Hematopoietic multipotent progenitor cell treated with erythropoietin and hydrocortisone succinate and interleukin-3 and kit ligand, for 15 days (in vitro differentiated cells): ENCODE results near the gene HIP1R.

Experiments used
- DNase-seq: peaks from one replicate; pipeline ENCODE4 v3.0.0-alpha.2; 2015; ENCODE audit warnings: low spot score

HIP1R gene

DNA sequence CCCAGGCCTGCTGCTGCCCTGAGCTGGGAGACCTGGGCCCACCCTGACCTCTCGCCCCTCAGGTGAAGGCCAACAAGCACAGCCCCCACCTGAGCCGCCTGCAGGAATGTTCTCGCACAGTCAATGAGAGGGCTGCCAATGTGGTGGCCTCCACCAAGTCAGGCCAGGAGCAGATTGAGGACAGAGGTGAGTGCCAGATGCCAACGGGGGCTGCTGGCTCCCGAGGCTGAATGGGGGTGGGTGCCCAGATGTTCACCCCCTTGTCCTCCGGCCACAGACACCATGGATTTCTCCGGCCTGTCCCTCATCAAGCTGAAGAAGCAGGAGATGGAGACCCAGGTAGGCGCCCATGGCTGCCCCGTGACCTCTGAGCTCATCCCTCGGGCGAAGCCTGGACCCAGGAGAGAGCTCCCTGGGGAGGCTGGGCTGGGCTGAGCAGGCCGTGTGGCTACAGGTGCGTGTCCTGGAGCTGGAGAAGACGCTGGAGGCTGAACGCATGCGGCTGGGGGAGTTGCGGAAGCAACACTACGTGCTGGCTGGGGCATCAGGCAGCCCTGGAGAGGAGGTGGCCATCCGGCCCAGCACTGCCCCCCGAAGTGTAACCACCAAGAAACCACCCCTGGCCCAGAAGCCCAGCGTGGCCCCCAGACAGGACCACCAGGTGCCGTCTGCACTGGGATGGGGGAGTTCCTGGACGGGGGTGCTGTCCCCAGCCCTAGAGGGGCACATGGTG is 25.8 kb downstream of the HIP1R start:
- no peak for DNase-seq

DNA sequence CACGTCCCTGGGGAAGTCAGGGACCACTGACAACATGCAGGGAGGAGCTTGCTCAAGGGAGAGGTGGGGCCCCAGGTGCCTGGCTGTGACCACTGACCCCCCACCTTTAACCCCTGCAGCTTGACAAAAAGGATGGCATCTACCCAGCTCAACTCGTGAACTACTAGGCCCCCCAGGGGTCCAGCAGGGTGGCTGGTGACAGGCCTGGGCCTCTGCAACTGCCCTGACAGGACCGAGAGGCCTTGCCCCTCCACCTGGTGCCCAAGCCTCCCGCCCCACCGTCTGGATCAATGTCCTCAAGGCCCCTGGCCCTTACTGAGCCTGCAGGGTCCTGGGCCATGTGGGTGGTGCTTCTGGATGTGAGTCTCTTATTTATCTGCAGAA is 26.3 kb downstream of the HIP1R start:
- no peak for DNase-seq

DNA sequence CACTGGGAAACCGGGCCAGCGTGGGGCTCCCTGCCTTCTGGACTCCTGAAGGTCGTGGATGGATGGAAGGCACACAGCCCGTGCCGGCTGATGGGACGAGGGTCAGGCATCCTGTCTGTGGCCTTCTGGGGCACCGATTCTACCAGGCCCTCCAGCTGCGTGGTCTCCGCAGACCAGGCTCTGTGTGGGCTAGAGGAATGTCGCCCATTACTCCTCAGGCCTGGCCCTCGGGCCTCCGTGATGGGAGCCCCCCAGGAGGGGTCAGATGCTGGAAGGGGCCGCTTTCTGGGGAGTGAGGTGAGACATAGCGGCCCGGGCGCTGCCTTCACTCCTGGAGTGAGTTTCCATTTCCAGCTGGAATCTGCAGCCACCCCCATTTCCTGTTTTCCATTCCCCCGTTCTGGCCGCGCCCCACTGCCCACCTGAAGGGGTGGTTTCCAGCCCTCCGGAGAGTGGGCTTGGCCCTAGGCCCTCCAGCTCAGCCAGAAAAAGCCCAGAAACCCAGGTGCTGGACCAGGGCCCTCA is 26.9 kb downstream of the HIP1R start:
- DNase-seq, result no peak

DNA sequence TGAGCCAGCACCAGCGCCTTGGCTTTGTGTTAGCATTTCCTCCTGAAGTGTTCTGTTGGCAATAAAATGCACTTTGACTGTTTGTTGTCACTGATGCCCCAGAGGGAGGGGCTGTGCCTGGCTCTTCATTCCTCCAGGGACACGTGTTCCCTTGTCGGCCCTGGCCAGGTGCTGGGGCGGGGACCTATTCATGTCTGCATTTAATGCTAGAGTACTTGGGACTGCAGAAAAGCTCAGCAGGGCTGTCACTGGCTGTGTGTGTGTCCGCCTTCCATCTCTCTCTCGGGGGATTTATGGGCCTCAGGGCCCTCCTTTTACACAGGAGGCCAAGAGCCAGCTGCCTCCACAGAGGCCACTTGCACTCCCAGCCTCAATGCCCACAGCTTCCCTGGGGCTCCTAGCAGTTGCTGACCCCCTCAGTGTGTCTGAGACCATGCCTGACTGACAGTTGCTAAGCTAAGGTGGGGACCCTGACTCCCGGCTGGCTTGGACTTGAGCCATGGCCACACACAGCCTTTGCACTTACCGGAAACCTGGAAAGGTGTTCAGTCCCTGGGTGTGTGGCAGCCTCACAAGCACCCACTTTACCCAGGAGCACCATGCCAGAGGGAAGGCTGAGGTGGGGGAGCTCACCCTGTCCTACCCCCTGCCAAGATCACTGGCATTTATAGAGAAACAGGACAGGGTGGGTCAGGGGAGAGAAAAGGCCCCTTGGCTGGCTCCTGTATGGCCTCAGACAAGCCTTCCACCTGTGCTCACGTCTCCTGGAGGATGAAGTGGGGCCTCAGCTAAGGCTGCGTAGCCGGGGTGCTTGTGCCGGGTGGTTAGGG is 27.8 kb downstream of the HIP1R start:
- DNase-seq, result no peak

DNA sequence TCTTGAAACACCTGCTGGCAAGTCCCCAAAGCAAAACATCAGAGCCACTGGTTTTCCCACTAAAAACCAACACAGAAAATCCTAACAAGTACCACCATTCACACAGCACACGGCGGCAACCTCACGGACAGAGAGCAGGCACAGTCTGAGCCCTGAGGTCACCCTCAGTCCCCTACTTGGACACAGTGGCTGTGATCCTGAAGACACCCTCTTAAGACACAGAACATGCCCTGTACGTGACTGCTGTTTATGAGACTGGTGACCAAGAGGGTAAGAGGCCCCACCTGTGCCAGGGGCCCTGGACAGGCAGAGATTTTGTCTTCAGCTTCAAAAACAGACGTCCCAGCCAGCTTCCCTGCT is 29.6 kb downstream of the HIP1R start:
- DNase-seq, result no peak

DNA sequence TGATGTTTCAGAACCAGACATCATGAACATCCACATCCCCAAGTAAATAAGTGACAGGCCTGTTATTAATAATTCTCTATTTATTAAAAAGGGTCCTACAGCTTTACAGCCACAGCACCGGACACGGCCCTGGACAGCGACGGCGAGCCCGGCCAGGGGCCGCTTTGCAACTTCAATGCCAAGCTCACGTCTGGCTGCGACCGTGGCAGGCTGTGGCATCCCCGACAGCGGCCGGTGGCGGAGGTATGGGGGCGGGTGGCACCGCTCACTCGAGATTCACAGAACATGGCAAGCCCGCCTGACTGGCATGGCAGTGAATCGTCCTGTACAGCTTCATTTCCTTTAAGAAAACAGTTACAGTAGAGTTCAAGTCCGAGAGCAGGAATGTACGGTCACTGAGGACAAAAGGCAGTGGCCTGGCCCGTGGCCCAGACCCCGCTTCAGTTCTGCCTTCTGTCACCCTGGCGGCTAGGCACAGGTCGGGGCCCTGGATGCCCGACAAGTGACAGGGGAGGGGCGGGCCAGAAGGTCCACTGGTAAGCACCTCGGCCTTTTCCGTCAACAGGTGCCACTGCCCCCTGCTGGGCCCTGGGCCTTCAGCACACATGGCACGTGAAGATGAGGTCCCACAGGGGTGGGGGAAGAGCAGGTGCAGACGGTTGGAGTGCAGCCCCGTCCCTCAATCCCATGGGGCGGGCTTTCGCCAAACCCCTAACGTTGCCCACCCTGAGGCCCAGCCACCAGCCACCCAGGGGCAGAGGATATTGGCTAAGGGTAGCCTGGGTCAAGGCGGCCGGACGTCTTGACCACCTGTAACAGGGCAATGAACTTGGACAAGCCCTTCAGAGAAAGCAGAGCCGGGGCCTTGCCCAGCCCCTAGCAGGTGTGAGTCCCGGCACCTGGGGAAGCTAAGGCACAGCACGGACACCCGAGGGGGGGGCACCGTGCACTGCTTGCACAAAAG is 30.3 kb downstream of the HIP1R start:
- DNase-seq, result no peak

DNA sequence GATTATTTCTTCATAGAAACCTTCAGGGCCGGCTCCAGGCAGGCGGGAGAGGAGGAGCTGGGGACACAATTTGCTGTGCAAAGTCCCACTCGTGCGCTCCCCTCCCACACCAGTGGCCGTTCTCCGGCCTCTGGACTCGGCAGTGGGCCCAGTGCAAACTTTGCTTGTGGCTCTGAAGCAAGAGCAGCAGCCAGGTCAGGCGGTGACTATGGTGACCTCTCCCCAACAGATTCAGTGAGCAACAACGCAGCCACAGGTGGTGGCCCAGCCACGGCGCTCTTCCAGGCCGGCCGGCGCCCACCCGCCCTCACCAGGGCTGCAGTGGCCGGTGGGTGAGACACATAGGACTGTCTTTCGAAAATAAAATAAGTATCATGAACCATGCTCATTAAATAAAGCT is 31.1 kb downstream of the HIP1R start:
- no peak for DNase-seq

DNA sequence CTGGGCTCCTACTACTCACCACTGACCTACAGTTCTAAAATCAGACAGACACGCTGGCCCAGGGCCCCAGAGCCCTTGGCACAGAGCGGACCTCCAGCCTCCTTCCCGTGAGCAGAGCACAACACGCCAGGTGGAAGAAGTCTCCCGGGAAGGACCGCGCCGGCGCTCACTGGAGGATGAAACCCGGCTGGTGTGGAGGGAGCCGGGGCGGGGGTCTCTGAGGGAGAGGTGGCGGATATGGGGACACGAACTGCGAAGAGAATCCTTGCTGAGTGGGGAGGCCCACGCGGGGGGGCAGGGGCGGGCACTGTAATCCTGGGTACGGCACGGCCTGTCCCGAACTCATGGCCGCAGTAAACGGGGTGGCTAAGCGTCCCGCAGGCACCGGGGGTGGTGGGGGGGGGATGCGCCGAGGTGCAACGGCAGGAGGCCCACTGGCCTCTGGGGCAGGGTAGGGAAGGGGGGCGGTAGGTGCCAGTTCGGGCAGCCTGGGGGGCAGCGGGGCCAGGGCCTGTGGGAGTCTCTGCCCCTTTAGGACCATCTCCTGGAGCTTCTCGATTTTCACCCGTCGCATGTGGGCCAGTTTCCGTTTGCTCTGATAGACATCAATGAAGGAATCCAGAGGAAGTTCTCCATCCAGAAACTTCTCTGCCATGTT is 31.8 kb downstream of the HIP1R start:
- no peak for DNase-seq

DNA sequence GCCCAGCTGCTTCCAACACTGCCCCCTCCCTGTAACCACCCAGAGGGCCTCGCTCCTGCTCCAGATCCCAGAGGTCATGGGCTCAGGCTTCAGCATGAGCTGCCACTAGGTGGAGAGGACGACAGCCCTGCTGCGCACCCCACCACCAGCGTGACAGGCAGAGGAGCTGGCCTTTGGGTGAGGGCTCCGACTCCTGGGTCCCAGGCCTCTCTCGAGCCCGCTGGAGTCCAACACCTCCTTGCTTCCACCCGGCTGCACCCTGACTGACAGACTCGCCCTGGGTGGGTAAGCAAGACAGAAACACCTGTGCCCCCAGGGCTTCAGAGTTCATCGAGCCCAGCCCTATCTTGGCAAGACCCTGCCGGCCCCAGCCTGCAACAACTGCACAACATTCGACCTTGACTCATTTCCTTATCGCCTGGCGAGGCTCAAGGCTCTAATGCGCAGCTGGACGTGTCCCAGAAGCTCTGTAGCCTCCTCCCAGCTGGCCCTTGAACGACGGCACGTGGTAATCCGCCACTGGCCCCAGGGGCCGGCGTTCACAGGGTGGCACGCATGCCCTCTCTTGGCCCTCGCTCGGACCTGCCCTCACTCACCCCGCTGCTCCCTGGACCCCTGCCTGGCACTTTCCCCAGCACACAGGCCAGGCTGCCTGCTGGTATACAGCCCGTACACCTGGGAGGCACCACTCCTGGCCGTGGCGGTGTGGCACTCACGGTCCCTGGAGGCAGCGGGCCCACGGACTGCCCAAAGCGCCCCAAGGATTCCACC is 32.6 kb downstream of the HIP1R start:
- no peak for DNase-seq

DNA sequence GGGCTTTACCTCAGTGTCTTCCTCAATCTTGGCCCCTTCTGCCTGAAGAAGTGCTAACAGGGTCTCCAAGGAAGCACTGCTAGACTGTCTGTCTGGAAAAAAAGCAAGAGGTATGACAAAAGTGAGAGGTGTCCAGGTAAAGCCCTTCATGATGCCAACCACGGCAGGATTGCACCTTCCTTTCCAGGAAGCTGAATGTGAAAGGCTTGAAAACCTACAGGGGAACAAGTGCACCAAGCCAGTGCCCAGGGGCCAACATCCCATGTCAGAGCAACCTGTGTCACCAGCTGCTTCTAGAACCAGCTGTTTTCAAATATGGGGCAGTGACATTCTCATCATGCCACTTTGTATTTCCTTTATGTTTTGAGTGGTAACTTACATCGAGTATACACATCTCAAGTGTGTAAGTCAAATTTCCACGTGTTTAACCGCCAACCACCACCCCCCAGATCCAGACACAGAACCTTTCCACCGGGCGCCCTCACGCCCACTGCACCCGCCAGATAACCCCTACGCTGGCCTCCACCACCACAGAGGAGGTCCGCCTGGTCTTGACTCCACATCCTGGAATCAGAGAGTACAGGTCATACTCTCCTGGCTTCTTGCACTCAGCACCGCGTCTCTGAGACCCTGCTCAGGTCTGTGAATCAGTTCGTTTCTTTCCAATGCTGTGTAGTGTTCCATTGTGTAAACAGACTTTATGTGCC is 33.4 kb downstream of the HIP1R start:
- no peak for DNase-seq

DNA sequence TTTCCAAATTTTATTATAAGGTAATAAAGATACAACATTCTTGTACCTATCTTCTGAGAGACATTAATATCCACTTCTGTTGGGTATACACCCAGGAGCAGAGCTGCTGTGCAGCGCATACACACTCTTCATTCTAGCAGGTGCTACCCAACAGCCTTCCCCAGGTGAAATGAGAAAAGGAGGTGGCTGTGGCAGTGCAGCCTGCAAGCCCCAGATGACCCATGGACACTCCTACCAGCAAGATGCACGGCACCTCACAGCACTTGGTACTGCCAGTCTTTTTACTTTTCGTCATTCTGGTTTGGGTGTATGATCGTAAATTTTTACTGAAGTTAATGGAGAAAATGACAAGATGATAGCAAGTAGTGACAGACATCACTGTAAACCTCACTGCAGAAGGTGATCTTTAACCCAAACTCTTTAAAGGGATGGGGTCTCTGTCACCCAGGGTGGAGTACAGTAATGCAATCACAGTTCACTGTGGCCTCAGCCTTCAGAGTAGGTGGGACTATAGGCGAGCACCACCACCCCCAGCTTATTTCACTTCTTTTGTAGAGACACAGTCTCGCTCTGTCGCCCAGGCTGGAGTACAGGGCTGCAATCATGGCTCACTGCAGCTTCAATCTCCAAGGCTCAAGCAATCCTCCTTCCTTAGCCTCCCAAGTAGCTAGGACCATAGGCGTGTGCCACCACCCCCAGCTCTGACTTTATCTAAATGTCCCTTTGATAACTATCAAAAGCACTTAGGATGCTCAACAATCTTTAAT is 34.1 kb downstream of the HIP1R start:
- DNase-seq, result no peak

DNA sequence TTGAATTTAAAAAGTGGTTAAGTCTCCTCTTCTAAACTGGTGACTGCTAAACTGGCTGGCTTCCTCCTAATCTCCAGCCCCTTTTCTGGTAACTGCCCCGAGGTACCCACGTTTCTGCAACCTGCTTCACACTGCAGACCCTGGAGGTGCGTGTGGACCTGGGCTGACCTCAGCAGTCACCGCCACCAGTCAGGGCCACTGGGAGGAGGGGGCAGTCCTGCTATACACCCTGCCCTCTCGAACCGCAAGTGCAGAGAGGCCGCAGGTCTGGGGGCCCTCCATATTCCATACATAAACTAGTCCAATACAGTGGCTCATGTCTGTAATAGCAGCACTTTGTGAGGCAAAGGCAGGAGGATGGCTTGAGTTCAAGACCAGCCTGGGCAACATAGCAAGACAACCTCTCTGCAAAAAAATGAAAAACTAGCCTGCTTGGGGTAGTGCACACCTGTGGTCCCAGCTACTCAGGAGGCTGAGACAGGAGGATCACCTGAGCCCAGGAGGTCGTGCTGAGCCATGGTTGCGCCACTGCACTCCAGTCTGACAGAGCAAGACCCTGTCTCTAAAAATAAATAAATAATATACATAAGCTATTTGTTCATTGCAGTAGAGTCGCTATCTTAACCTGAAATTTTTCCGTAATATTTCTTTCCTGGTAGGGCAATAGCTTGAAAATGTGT is 35.0 kb downstream of the HIP1R start:
- no peak for DNase-seq

DNA sequence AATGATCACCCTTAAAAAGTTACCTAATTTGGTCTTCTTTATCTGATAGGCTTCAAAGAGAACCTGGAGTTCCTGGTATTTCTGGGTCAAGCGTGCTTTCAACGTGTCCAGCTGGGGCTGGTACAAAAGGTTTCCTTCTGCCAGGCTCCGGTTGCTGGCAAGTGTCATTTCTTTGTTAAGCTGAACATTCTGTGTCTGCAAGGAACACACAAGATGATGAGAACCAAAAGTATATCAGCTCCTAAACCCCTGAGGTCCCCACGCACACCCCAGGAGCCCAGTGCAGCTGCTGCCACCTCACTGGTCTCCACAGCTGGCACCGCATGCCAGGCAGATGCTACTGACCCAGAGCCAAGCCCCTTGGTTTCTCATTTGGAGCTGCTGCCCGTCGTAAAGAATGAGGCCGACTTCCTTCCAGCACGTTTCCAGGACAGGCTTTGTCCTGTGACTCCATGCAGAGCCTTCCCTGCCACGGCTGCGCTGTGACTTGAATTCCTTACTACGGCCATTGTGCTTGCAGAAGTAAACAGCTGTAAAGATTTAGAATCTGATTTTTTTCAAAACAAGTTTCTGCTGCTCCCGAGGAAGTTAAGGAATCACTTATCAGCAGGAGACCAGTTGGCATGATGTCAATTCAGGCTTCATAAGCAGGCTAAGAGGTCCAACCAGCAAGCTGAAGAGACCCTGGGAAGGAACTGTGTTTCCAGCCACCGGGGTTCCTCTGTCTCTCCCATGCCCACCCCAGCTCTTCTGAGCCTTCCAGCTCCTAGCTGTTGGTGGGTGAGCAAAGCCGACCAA is 35.8 kb downstream of the HIP1R start:
- no peak for DNase-seq

DNA sequence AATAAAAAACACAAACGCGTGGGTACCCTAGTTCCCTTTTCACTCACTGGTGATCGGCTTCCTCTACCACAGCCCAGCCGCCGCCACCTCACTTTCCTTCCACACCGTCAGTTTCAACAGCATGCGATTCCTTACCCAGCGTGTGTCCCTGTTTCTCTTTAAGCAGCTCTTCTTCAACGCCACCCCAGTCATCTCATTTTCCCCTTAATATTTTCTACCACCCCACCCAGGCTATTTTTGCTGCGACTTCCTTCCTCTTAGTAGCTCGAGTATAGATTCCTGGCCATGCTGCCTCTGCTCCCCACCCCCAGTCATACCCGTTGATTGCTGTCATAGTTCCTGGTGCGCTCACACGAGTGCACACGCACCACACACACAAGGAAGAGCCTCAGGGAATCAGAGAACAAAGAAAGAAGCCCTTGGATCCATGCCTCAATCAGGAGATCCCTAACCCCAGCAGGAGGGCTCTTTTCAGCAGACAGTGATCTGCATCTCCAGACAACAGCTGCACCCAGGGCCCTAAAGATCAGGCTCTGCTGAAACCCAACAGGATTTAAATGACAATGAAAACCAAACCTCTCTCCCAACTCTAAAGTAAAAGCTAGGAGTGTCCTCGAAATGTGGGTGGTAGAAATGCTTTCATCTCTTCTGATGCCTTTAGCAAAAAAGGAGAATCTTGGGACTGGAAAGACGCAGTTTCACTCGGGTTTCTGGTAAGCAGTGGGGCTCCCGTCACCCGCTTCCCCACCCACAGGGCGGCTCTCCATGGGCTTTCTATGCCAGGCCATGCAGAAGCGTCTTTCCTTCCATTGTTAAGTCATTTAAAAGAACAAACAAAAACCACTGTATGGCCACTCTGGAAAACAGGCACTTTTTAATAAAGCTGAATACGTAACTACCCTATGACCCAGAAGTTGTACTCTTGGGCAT is 36.9 kb downstream of the HIP1R start:
- no peak for DNase-seq

DNA sequence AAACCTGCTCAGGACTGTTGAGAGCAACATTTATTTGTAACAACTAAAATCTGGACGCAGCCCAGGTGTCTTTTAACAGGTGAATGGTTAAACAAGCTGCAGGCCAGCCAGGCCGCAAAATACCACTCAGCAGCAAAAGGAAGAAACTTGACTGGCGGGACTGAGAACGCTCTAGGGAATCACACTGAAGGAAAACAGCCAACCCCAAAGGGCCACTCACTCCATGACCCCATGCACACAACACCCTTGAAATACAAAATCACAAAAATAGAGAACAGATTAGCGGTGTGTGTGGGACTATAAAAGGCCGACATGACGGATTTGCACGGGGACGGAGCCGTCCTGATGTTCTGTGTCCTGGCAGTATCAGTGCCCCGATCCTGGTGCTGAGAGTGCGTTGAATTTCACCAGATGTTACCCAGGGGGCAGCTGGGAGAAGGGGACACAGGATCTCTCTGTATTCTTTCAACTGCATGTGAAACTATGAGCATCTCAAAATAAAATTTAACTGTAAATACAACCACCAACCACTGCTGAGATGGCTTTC is 37.6 kb downstream of the HIP1R start:
- no peak for DNase-seq

DNA sequence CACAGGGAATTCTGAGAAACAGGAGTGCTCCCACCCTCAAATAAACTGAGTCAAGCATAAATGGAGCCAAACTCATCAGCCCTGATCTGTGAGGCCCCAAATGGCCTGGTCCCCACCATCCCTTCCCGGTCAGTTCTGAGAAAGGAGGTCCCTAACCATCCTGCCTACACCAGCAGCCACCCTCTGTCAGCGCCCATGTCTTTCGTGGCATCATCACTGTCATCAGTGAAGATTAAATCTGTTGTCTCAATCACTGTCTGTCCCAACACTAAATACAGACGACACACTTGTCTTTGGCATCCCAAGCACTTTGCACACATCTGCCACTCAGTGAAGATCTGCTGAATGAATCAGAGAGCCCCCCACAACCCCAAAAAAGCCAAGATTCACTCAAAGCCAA is 38.3 kb downstream of the HIP1R start:
- DNase-seq, result no peak

DNA sequence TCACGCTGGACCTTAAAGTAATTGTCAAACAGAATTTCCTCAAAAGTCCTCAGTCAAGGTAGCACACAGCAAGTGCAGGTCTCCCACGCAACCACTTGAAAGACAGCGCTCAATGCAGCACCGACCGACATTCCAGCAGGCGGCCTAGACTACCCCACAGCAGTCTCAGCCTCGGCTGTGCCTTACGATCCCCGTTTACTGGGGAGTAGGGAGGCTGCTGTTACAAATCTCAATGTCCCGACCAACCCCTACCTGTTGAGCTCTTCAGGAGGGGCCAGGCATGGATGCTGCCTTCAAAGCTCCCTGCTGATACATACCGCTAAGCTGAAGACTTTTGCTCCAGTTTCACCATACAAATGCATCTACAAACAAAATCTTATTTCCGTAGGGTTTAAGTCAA is 38.8 kb downstream of the HIP1R start:
- no peak for DNase-seq
